DMS53 treated with DMSO at 0.1 percent for 48 hours (cell line): ENCODE data around the gene EEFSEC.
A peak's percentile ranks its signal among the peaks of the same experiment; 100 is the strongest.

Experiments used
- DNase-seq: peaks from one replicate; lab custom pipeline; 2025; ENCODE audit not compliant: unreplicated experiment; lab: John Stamatoyannopoulos, UW

EEFSEC gene, protein sequence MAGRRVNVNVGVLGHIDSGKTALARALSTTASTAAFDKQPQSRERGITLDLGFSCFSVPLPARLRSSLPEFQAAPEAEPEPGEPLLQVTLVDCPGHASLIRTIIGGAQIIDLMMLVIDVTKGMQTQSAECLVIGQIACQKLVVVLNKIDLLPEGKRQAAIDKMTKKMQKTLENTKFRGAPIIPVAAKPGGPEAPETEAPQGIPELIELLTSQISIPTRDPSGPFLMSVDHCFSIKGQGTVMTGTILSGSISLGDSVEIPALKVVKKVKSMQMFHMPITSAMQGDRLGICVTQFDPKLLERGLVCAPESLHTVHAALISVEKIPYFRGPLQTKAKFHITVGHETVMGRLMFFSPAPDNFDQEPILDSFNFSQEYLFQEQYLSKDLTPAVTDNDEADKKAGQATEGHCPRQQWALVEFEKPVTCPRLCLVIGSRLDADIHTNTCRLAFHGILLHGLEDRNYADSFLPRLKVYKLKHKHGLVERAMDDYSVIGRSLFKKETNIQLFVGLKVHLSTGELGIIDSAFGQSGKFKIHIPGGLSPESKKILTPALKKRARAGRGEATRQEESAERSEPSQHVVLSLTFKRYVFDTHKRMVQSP

DNA sequence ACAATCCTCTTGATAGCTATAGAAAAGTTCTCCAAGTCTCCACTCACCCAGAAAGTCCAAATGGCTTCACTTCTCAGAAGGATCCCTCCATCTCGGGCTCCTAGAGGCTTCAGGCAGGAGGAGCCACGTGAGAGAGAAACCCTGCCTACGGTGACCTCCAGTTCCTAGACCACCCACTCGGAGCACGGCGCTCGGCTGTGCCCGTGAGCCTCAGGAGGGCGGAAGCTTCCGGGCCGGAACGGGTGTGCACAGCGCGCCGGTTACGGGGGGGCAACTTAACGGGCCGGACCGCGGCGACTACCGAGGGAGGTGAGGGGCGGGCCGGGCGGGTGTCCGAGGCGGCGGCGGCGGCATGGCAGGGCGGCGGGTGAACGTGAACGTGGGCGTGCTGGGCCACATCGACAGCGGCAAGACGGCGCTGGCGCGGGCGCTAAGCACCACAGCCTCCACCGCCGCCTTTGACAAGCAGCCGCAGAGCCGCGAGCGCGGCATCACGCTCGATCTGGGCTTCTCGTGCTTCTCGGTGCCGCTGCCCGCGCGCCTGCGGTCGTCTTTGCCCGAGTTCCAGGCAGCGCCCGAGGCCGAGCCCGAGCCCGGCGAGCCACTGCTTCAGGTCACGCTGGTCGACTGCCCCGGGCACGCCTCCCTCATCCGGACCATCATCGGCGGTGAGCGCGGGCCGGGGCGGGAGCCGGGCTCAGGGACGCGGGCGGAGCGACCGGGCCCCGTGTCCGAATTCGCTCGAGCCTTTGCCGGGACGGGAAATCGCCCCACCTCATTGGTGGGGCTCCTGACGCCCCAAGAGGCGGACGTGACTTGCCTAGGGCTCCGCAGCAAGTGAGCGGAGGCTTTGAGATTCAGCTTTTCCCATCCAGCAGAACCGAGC, at the start of gene EEFSEC:
TSS of gene EEFSEC (plus strand) at position 326 of the 886 bp plus-strand sequence. CDS start at position 353, 27 bp downstream.
- DNase-seq = peak; percentile 59

DNA sequence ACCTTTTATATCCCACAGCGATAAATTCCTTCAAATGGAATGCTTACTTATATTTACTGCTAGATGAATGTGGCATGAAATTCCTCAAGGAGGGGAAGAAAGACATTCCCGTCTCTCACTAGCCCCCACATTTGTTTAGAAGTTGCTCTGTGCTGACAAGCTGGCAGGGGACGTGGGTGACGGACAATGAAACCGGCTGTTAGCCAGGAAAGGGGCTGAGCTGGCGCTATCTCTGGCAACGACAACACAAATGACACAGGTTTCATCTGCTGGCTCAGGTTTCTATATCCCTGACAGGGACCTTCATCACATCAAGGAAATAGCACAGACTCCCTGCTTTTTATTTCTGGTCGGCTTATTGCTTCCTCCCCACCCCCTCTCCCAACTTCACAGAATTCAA, 45.4 kb upstream of the EEFSEC start:
- no peak for DNase-seq

DNA sequence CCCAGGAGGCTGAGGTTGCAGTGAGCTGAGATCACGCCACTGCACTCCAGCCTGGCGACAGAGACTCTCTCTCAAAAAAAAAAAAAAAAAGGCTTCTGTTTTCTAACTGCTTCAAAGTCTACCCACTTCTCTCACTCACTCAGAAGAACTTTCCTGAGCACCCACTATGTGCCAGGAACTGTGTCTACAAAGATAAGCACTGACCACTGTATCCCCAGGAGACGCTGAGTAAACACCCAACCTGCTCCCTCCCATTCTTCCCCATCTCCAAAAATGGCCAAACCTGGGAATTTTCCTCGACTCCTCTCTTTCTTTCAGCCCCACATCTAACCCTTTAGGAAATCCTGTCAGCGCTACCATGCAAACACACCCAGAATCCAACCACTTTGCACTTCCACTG, 42.1 kb upstream of the EEFSEC start:
- no peak for DNase-seq

DNA sequence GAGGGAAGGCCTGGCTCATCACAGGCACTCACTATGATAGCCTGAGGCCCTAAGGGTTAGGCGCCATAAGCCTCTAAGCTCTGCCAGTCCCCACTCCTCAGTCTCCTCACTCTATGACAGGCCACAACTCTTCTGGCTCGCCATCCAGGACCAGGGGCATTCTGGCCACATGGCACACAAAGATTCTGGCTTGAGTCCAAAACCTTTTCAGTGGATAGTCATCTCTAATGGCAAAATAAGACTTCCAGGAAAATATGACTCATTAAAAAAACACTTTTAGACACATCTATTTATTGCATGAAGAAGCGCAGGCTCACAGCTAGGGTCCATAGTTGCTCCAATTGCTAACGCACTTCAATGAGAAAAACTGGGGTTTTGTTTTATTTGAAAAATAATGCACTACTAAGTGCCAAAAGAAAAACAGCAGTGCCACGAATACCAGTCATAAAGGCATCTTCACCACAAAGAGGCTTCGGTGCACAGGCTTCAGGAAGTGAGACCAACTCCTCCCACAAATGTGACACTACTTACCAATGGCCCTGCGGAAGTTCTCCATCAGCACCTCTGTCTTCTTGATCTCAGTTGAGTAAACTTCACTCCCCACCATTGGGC, 40.8 kb upstream of the EEFSEC start:
- no peak for DNase-seq

DNA sequence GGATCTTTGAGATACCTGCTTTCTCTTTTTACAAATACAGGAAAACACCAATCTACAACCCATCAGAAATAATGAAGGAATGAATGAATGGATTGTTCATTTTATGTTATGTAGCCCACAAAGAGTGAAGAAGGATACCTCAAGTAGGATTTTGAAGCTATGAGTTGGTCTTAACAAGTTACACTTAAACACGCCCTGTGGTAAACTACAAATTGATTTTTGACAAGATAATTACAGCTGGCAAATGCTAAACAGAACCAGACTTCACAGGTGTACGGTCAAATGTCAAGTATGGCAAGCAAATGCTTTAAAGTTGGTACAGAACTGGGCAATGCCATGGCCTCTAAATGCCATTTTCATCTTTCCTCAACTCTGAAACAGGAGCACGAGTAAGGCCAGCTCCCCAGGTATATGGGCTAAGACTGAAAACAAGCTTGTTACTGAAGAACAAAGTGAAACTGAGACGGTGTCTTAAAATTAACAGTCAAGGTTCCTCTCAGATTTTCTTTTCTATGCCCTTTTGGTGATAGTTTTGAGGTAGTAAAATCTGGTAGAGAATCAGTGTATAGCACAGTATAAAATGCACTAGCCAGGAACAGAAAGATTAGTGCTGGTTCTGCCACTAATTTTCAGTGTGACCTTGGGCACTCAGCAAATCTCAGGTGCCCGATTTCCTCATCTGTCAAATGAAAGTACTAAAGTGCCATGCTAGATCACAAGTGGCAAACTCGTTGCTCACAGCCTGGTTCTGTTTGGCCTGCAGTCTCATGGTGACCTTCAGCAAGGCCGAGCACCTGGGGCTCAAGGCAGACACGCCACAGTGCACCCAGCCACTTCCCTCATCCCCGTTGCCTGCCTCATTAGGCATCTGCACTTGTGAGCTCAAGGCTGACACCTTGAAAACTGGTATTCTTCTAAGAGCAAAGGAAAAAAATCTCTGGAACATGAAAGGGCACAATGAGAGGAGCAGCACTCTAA, 39.2 kb upstream of the EEFSEC start:
- DNase-seq = no peak

DNA sequence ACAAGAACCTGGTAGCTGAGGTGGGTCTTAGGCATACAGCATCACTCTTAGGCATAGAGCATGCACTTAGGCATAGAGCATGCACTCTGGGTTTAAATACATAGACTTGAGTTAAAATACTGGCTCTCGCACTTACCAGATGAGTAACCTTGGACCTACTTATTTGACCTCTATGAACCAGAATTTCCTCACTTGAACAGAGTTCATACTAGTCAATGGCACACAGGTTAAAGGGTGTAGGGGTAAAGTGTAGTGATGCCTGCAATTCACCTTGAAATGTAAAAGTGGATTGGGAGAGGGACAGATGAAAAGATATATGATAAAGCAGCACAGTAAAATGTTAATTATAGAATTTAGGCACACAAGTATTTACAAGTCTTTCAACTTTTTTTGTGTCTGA, 31.3 kb upstream of the EEFSEC start:
- DNase-seq = no peak

DNA sequence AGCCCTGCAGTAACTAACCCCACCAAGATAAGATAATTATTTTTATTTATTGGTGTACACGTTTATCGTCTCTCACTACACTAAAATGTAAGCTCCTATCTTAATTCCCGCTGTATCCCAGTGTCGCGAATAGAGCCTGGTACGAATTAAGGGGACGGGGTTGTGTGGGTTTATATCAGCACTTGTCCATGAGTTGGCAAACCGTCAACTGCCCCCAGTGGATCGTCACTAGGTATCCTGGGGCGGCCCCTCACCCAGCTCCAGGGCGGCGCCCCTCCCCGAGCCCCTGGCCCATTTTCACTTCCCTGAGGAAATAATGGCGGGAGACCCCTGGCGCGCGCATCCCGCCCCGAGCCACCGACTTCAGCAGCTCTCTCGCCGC, 30.1 kb upstream of the EEFSEC start:
- no peak for DNase-seq

DNA sequence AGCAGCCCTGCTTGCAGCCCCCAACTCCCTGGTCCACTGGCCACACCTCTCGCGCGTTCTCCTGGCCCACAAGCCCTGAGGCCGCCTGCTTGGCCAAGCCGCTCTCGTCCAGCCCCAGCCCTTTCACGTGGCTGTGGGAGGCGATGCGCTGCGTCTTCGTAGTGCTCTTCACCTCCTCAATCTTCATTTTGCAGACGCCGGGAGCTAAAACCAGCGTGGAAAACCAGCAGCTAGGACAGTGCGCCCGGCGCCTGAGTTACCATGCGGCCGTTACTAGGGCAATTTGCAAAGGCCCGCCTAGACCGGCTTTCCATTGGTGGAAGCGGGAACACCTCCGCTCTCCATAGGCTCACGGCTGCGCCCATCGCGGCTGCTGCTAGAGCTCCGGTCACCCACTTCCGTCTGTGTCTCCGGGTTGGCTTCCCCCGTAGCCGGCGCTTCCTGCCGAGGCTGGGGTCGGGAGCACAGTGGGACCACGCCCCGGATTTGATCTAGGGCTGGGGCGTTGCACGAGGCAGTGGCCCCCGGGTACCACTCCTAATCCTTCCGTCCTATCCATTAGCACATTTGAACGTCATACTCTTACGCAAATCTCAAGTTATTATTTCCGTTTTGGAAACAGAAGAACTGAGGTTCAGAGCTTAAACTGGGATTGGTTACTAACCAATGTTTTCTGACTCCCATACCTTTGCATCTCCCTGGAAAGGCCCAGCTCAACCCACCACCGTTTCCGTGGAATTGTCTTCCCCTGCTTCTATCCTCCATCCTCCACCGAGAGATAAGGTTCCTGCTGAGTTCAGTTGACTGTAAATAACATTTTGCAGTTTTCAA, 29.5 kb upstream of the EEFSEC start, which contains the start of gene RUVBL1:
TSS of gene RUVBL1 (minus strand) at position 275 of the 831 bp plus-strand sequence. CDS start at position 187, 88 bp downstream.
- DNase-seq = peak; percentile 94

DNA sequence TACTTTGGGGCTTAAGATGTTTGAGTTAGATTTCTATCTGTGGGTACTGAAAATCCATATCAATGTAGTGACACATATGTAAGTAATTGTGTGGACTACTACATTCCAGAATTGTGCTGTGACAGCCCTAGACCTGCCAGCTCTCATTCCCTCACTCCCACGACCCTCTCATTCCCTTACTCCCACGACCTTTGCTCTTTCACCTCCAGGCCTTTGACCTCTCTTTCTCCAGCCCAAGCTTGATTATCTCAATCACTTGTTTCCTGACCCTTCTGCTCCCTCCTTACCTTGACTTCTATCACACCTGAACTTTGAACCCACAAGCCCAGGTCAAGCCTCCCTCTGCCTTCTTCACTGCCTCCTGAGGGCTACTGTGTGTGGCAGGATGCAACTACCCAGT, 26.0 kb upstream of the EEFSEC start:
- no peak for DNase-seq

DNA sequence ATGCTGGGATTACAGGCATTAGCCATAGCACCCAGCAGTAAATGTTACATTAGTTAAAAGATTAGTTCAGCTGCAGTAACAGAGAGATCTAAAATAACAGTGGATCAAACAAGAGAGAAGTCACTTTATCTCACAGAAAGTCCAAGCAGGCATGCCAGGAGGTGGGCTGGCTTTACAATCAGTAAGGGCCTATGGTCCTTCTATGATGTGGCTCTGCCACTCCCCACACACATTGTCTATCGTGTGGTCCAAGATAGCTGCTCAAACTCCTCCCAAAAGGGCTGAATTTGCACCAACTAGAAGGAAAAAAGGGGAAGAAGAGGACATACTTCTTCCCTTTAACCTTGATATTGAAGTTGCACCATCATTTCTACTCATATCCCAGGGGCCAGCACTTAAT, 25.0 kb upstream of the EEFSEC start:
- no peak for DNase-seq

DNA sequence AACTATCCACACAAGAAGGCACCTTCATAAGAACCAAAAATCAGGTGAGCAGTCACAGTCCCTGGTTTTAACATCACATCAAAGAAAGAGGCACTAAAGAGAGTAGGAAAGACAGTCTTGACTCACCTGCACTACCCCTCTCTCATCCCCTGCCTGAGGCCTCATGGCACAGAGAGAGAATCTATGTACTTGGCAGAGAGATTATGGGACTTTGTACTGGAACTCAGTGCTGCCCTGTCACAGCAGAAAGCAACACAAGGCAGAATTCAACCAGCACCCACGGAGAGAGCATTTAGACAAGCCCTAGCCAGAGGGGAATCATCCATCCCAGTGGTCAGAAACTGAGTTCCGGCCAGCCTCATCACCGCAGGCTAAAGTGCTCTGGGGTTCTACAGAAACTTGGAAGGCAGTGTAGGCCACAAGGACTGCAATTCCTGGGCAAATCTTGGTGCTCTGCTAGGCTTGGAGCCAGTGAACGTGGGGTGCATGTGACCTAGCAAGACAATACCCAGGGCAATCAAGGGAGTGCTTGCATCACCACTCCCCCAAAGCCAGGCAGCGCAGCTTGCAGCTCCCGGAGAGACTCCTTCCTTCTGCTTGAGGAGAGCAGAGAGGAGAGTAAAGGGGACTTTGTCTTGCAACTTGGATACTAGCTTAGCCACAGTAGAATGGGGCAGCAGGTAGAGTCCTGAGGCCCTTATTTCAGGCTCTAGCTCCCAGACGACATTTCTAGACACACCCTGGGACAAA, 21.2 kb upstream of the EEFSEC start:
- DNase-seq = no peak

DNA sequence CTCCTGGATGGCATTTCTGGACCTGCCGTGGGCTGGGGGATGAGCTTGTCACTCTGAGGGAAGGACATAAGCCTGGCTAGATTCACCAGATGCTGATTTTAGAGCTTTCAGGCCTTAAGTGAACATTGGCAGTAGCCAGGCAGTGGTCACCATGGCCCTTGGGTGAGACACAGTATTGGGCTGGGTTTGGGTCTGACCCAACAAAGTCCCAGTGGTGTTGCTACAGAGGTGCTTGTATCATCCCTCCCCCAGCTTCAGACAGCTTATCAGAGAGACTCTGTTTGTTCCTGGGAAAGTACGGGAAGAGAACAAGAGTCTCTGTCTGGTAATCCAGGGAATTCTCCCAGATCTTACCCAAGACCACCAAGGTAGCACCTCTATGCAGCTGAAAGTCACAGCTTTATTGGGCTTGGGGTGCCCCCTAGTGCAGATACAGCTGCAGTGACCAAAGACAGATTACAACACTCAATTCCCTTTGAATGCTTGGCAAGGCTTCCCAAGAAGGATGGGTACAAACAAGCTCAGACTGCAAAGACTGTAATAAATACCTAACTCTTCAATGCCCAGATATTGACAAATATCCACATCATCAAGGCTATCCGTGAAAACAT, 19.9 kb upstream of the EEFSEC start:
- DNase-seq = no peak

DNA sequence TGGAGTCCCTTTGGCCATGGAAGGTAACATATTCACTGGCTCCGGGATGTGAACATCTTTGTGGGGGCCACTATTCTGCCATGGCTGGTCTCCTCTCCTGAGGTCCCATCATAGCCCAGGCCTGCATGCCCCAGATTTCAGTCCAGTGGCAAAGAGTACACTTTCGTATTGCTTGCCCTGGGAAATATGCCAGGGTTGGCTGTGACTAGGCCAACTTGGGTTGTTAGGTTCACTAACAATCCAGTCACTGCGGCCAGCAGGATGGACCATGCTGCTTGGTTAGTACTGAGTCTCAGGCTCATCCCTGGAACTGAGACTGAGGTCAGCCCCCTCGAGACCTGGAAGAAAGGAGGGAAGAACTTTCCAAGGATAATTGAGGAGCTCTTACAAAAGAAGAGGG, 9.8 kb upstream of the EEFSEC start:
- no peak for DNase-seq

DNA sequence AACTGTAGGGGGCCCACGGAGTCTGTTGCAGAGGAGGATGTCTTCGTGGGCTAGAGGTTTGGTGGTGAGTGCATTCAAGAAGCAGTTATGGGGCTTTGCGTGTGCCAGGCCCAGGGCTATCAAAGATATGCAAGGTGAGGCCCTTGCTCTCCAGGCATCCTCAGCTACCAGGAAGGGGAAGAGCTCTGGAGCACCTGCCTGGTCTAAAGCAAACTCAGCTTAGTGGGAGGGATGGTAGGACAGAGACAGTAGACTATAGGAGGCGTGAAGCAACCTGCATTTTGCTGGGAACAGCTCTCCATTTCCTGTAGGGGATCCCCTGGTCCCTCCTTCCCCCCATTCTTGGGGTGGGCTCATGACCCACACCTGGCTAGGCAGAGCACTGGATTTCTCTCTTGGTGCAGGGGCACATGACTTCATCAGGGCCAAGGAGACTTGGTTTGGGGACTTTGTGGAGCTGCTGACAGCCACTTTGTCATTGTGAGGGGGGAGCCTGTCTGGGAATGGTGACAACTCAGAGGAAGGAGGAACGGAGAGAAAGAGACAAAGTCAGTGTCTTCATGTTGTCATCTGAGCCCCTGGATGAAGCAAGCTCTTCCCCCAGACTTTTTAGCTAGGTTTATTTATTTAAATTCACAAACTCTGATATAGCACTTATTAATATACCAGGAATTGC, 8.6 kb upstream of the EEFSEC start:
- DNase-seq = no peak

DNA sequence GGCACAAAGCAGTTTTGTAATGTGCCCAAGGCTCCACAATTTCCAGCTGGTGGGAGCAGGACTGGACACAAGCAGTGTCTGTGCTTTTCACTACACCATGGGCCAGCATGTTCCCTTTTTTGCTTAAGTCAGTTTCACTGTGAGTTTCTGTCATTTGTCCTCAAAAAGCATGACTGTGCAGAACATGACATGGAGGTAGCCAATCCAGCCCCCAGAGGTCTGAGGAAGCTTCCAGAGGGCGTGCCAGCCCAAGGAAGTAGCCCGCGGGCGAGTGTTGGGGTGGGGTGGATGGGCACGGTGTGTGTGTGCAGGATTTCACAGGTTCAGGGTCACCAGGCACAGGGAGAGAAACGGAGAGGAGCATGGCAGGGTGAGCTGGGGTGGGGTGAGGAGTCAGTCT, 8.0 kb upstream of the EEFSEC start:
- no peak for DNase-seq

DNA sequence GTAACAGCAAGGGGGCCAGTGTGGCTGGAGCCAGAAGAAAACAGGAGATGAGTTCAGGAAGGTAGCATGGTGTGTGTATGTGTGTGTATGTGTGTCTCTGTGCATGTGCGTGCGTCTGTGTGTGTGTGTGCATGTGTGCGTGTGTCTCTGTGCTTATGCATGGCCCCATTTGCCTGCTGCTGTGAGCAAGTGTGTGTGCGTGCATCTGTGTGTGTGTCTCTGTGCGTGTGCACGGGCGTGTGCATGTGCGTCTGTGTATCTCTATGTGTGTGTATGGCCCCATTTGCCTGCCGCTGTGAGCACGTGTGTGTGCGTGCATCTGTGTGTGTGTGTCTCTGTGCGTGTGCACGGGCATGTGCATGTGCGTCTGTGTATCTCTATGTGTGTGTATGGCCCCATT, 7.1 kb upstream of the EEFSEC start:
- no peak for DNase-seq

DNA sequence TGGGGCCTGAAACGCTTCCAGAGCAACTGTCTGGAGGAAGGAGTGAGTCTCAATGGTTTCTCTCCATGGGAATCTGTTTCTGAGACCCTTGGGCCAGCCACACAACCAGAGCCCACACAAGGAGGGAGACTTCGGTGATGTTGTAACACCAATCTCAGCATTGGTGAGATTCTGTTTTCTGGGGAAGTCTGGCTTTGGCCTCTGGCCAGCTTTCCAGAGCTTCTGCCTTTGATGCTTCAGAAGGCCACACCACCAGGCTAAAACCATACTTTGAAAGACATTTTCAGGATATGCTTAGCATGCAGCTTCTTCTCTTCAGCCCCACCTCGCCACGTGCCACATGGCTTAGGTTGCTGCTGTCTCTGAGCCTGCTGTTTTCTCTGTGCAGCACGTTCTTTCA, 3.6 kb upstream of the EEFSEC start:
- no peak for DNase-seq
